ENCODE results near the gene ARIH1.

ARIH1 gene

DNA sequence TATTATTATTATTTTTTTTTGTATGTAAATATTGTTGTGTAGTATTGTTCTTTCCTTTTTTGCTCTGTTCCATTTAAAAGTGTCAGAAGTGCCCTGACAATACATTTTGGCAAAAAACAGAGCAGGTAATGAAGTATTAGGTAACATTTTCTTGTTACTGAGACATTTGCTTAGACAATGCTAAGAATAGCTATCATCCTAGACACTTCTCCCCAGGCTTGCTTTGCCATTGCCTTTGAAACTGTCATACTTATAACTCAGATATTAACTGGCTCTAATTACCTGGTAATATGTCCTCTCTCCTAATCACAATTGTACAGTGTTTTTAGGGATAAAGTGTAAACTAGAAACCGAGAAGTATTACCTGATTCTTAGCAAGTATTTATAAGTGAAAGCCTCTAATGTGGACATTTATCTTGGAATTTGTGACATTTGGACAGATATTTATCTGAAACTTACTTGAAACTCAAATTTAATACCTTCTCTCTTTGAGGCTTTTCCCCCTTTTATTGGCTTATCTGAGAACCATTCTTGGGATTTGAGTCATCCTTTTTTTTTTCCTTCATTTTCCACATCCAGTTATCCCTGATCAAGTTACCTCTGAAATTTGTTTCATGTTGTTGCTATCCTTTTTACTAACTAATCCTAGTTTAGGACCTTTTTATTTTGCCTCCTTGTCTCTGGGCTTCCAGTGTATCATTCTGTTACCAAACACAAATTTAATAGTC, 13.1 kb downstream of the ARIH1 start:
- no peak for DNase-seq

DNA sequence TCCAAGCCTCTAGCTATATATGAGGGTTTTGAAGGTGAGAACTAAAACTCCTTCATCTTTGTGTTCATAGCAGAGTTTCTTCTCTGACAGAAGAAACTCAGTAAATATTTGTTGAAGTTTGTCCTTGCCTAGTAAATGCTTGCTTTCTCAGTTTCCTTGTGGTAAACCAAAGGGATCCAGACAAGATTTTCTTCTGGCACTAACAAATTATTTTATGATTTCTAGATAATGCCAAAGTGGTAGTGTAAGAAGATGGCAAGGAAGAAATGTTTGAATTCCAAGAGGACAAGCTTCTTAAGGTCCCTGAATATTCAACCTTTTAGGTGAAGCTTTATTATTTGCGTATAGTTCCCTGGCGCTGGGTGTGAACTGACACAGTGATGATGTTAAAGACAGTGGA, 14.4 kb downstream of the ARIH1 start:
- DNase-seq = no peak

- no peak for DNase-seq
Observed at GRCh38 chr15:72489943-72490554, 15.9 kb downstream of the ARIH1 start.

DNA sequence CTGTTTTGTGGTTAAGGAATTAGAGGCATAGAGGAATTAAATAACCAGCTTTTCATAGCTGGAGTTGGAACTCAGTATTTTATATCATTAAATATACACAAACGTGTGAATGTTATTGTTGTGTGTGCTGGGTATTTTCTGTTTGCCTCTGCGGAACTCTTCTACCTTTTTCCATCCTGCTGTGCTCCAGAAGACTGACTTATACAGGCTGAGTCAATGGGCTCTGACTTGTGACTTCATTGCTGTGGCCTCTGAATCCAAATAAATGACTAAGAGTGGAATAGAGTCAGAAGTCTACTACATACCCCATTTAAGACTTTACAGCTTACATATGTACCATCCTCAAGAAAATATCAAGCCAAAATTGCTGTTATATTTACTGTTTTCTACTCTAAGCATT, 17.6 kb downstream of the ARIH1 start:
- DNase-seq = no peak

GRCh38 chr15:72492733-72493132, 18.6 kb downstream of the ARIH1 start:
- no peak for DNase-seq

DNA sequence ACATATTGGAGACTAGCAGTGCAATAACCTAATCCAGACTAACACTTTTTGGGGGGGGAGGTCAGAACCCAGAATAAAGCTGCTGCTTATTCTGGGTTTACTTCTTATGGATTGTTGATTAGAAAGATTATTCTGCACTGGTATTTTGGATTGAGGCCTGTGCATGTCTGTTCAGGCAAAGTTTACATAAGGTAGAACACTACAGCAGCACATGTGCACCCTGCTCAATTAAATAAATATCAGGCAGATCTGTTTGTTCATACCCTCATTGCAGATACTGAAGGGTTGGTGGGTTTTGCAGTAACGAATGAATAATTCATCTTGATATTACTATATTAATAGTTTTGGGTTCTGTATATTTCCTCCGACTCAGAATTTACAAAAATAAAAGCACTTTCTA, 19.1 kb downstream of the ARIH1 start:
- DNase-seq = no peak

GRCh38 chr15:72495007-72495406, 20.9 kb downstream of the ARIH1 start:
- no peak for DNase-seq

DNA sequence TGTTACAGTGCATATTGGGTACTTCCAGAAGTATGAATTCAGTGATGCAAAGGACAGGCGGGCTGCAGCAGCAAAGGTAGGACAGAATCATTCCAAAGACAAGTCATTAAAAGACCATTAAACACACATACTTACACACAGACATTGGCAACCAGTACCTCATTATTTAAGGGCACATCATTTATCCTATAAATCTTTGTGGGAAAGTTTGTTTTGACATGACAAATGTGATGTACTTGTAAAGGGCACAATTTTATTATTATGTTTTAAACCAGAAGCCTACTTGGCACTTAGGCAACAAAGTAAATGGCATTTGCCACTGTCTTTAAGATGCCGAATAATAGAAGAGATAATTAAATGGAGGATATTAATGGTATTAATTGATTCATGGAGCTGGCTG, 22.7 kb downstream of the ARIH1 start:
- DNase-seq = no peak

- no peak for DNase-seq
Observed at GRCh38 chr15:72497402-72497801, 23.3 kb downstream of the ARIH1 start.

GRCh38 chr15:72502220-72502809, 28.2 kb downstream of the ARIH1 start:
- no peak for DNase-seq

DNA sequence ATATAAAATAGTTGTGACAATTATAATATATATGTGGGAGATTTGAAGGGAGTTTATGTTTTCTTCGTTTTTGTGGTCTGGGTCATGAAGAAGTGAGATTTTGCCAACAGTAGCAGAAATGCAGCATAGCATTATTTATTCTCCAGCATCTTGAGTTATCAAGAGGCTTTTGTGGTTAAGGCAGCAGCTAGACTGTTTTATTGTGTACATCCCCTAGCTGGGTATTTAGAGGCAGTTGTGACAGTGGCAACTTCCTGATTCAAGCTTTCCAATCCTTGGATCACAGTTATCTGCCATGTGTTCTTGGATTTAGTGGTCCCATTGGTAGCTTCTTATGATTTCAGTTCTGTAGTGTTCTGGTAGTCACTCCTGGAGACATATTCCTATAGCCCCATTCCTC, 29.0 kb downstream of the ARIH1 start:
- DNase-seq = no peak

DNA sequence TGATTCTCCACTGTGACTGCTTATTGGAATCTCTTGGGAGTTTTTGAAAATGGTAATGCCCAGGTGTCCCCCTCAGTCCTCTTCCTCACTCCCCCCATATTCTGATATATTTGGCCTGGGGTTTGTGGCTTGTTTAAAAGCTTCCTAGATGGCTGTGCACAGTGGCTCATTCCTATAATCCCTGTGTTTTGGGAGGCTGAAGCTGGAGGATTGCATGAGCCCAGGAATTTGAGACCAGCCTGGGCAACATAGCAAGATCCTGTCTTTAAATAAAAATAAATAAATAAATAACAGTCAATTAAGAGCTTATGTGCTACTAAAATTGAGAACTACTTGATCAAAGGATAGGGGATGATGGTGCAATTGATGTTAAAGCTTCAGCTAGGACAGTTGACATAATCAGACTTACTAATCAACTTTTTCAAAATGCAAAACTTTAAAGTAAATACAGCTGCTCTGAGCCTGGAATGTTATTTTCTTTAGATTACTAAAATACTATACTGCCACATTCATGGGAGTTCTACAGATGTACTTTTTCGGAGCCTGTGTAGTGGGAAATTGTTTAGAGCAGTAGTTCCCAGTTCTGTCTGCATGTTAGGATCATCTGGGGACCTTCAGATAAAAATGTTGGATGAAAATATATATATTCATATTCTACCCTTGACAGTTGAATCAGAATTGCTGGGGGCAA, 33.4 kb downstream of the ARIH1 start:
- DNase-seq = no peak

DNA sequence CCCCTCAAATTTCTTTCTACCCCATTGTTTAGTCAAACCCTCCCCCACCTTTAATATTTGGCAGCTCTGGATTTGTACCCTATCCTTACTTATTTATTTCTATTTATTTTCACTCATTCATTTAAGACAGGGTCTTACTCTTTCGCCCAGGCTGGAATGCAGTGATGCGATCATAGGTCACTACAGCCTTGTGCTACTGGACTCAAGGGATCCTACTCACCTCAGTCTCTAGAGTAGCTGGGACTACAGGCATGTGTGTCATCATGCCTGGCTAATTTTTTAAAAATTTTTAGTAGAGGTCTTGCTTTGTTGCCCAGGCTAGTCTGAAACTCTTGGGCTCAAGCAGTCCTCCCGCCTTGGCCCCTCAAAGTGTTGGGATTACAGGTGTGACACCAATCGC, 35.4 kb downstream of the ARIH1 start:
- DNase-seq = no peak

GRCh38 chr15:72511536-72511935, 37.4 kb downstream of the ARIH1 start:
- DNase-seq = no peak

DNA sequence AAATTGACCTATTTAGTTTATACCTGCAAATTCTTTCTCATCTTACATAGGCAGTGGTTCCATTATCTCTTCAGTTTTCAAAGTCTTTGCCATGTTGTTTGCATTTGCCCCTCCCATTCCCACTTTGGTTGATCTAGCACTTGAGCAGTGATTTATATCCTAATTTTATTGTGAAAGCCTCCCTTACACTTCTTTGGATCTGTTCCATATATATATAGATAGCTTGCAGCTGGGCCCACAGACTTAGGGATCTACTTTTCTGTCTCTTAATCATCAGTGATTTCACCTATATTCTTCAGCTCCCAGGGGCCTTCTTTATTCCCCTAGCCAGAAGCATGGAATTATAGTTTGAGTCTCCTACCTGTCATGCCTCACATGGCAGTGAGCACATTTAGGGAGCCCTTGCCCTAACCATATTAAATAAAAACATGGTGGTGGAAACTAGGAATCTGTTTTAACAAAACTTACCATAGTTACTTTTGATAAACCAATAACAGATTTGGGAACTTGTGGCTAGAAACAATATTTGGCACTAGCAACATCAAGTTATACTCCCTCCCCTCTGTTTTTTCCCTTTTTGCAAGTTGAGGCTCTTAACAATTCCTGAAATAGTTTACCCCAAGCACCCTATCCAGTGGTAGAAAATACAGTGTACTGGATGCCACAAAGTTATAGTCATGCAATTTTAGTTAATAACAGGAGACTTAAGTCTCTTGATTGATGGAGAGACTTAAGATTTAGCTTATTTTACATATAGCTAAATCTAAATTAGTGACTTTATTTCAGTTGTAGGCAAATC, 41.7 kb downstream of the ARIH1 start:
- DNase-seq = no peak

- DNase-seq = peak in 1 of 2 donors; percentile 8
Observed at GRCh38 chr15:72516777-72517176, 42.6 kb downstream of the ARIH1 start.

- DNase-seq = no peak
Observed at GRCh38 chr15:72521682-72522081, 47.6 kb downstream of the ARIH1 start.

DNA sequence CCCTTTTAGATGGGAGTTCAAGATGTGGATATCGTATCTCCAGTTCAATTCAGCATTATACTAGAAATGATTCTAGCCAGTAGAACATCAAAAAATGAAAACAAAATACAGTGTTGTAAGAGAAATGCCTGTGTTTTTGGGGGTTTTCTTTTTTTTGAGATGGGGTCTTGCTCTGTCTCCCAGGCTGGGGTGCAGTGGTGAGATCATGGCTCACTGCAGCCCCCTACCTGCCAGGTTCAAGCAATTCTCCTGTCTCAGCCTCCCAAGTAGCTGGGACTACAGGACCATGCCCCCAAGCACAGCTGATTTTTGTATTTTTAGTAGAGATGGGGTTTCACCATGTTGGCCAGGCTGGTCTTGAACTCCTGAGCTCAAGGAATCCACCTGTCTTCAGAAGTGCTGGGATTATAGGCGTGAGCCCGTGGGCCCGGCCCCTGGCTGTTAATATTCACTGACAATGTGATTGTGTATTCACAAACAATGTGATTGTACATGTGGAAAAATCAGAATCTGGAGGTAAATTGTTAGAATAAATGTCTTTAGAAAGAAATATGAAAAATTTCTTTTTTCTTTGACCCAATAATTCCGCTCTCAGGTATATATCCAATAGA, 59.0 kb downstream of the ARIH1 start:
- no peak for DNase-seq

DNA sequence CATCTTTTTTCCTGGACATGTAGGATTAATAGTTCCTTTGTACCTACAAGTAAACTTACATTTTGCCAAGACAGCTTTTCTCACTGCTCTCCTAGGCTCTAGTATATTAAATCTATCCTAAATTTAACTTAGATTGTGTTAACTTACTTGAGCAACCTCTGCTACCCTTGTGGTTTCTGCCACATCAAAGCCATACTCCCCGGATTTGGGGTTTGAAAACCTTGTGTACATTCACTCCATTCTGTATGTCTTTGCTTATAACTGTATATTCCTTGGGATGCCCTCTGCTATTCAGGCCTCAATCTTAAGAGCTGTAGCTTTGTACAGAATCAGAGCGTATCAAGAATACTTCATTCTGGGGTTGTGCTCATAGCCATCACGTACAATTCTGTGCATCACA, 60.4 kb downstream of the ARIH1 start:
- no peak for DNase-seq

DNA sequence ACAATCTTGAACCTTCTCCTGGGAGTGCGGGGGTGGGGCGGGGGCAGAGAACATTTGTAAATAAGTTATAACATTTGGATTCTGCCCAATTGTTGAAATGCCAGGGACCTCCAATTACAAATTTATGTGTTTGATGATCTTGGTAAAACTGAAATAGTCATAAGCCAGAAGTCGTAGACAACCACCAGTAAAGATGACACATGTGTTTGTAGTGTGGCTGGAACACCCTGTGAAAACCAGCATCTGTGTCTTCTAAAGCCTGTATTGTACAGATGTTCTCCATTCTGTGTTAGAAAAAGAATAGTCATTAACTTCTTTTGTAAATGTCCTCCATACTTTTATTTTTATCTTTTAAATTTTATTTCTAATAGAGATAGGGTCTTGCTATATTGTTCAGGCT, 61.8 kb downstream of the ARIH1 start:
- DNase-seq = no peak

DNA sequence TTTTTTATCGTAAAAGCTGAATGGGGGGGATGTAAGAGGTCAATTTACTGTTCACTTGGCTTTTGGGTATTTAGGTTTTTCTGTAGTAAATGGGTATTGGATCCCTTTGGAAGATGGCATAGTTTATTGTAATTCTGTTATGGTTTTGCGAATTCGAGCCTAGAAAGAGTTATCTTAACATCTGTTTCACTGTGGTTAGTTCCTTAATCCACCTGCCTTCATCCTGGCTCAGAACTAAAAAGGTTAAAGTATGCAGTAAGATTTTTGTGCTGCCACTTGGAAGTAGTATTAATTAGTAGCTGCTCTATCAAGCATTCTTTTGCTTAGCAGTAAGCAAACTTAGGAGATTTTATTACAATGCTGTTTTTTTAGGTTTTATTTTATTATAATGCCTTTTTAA, 62.4 kb downstream of the ARIH1 start:
- DNase-seq = no peak

DNA sequence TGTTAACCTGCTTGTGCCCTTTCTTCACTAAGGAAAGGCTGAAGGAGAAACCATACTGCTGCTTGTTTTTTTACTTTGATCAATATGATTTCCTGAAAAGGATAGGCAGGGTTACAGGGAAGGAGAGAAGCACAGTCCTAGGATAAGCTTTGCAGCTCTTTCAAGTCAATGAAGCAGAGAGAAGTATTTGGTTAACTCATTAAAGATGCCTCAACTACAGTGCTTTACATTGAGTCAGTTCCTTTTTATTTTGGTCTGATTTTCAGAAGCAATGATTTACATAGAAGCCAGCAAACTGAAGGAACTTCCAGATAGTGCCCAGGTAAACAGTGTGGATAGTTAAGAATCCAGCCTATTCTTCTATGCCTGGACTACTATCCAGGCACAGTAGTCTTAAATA, 64.8 kb downstream of the ARIH1 start:
- no peak for DNase-seq
